Peyer's patch (tissue), 4 donors: ENCODE measurements around the gene SESTD1. TPM values are rescaled to one million over a fixed set of nuclear protein-coding genes. Genes with fewer than 3 reads are reported as not detected.

ENCODE experiments used
- DNase-seq, 3 donors: peaks; one replicate each; pipeline ENCODE4 v3.0.0-alpha.2; 2017 to 2019
- H3K27ac ChIP-seq, 4 donors: fragments of 200-600 bp; sonication (generic); one replicate each; pipeline ENCODE4 v1.5.1; 2016 to 2019
- H3K27me3 ChIP-seq, 2 donors: fragments of 200-600 bp; sonication (generic); one replicate each; pipeline ENCODE4 v1.5.1; 2019
- H3K36me3 ChIP-seq, 3 donors: fragments of 200-600 bp; sonication (generic); one replicate each; pipeline ENCODE4 v1.5.1; 2016 to 2019
- H3K4me1 ChIP-seq, 4 donors: fragments of 200-600 bp; sonication (generic); one replicate each; pipeline ENCODE4 v1.5.1; 2016 to 2019
- H3K4me3 ChIP-seq, 4 donors: fragments of 200-600 bp; sonication (generic); 1 replicate in 3 of 4; 2 replicates in 1 of 4; pipeline ENCODE4 v1.5.1; 2016 to 2019; ENCODE audit warnings: mild to moderate bottlenecking in 1 of 4
- H3K9me3 ChIP-seq, 4 donors: fragments of 200-600 bp; sonication (generic); one replicate each; pipeline ENCODE4 v1.5.1; 2016 to 2019; ENCODE audit warnings: mild to moderate bottlenecking in 1 of 4
- CTCF ChIP-seq, 6 experiments: fragments of 450-650 bp in 4 of 6; fragments of 200-600 bp in 2 of 6; sonication (generic) in 1 of 6; IDR thresholded peaks; one replicate each; pipeline ENCODE4 v1.5.1; 2017 to 2019; ENCODE audit warnings: antibody characterized with exemption in 6 of 6, mild to moderate bottlenecking in 3 of 6, moderate library complexity in 1 of 6
- POLR2A ChIP-seq, 2 donors: fragments of 450-650 bp; IDR thresholded peaks; one replicate each; pipeline ENCODE4 v1.5.1; 2017; ENCODE audit warnings: antibody characterized with exemption in 2 of 2, mild to moderate bottlenecking in 2 of 2, moderate library complexity in 2 of 2
- total RNA-seq, 4 donors: library from RNA; depleted of rRNA; stranded (reverse); fragments of >200 nt; gene quantifications; one replicate each; pipeline ENCODE4 v1.1.0, GENCODE V29; 2016

SESTD1 gene
- total RNA-seq, 4 donors from 2014 or later, result 19.3 to 66.0 (median 39.6) TPM

GRCh38 chr2:179234658-179235240 is 29.9 kb downstream of the SESTD1 start:
- H3K36me3 ChIP-seq, result no peaks in the 10 kb centered on the region
- H3K4me1 ChIP-seq, result peaks cover 0 to 26% (median 6%) of the 10 kb centered on the region in 4 donors
- no peak overlapping the region for H3K4me3 ChIP-seq
- no peaks in the 10 kb centered on the region for H3K9me3 ChIP-seq
- TF ChIP-seq CTCF (IDR thresholded peaks at IDR 0.05) (no peak), POLR2A (IDR thresholded peaks at IDR 0.05) (no peak)
- DNase-seq, result no peak
- no peaks in the 10 kb centered on the region for H3K27me3 ChIP-seq
- H3K27ac ChIP-seq, result peak overlapping the region in 1 of 4 donors; percentile 12

GRCh38 chr2:179233626-179234430 is 30.8 kb downstream of the SESTD1 start:
- peaks cover 0 to 17% (median 3%) of the 10 kb centered on the region in 4 donors for H3K4me1 ChIP-seq
- no peaks in the 10 kb centered on the region for H3K9me3 ChIP-seq
- H3K27me3 ChIP-seq, result no peaks in the 10 kb centered on the region
- DNase-seq, result no peak
- H3K4me3 ChIP-seq, result no peak overlapping the region
- TF ChIP-seq CTCF (IDR thresholded peaks at IDR 0.05) (no peak), POLR2A (IDR thresholded peaks at IDR 0.05) (no peak)
- H3K36me3 ChIP-seq, result no peaks in the 10 kb centered on the region
- no peak overlapping the region for H3K27ac ChIP-seq

GRCh38 chr2:179233083-179233490 is 31.5 kb downstream of the SESTD1 start:
- Histone ChIP-seq H3K27ac (no peak overlapping the region), H3K36me3 (no peaks in the 10 kb centered on the region), H3K4me1 (peaks cover 0 to 9% (median 0%) of the 10 kb centered on the region in 4 donors), H3K4me3 (no peak overlapping the region), H3K9me3 (no peaks in the 10 kb centered on the region), H3K27me3 (no peaks in the 10 kb centered on the region)
- TF ChIP-seq CTCF (IDR thresholded peaks at IDR 0.05), result no peak
- no peak for TF ChIP-seq POLR2A (IDR thresholded peaks at IDR 0.05)
- no peak for DNase-seq

- H3K27me3 ChIP-seq, result no peaks in the 10 kb centered on the region
- TF ChIP-seq CTCF (IDR thresholded peaks at IDR 0.05) (no peak), POLR2A (IDR thresholded peaks at IDR 0.05) (no peak)
- no peak overlapping the region for H3K27ac ChIP-seq
- no peak for DNase-seq
- H3K36me3 ChIP-seq, result no peaks in the 10 kb centered on the region
- H3K9me3 ChIP-seq, result no peaks in the 10 kb centered on the region
- H3K4me3 ChIP-seq, result no peak overlapping the region
- peaks cover 0 to 11% (median 0%) of the 10 kb centered on the region in 4 donors for H3K4me1 ChIP-seq
Observed at GRCh38 chr2:179226961-179227259, 37.7 kb downstream of the SESTD1 start.

- no peaks in the 10 kb centered on the region for H3K27me3 ChIP-seq
- peaks cover 0 to 11% (median 0%) of the 10 kb centered on the region in 4 donors for H3K4me1 ChIP-seq
- no peak overlapping the region for H3K27ac ChIP-seq
- no peaks in the 10 kb centered on the region for H3K36me3 ChIP-seq
- H3K9me3 ChIP-seq, result no peaks in the 10 kb centered on the region
- DNase-seq, result no peak
- no peak for TF ChIP-seq POLR2A (IDR thresholded peaks at IDR 0.05)
- no peak for TF ChIP-seq CTCF (IDR thresholded peaks at IDR 0.05)
- H3K4me3 ChIP-seq, result no peak overlapping the region
Observed at GRCh38 chr2:179226203-179226960, 38.2 kb downstream of the SESTD1 start.
